ENCODE measurements around the gene PDE10A. TPM values are rescaled to one million over a fixed set of nuclear protein-coding genes. Genes with fewer than 3 reads are reported as not detected.

The PDE10A gene
- total RNA-seq, 6 donors from 2014 or later, result 0.89 to 4.9 (median 1.4) TPM

DNA sequence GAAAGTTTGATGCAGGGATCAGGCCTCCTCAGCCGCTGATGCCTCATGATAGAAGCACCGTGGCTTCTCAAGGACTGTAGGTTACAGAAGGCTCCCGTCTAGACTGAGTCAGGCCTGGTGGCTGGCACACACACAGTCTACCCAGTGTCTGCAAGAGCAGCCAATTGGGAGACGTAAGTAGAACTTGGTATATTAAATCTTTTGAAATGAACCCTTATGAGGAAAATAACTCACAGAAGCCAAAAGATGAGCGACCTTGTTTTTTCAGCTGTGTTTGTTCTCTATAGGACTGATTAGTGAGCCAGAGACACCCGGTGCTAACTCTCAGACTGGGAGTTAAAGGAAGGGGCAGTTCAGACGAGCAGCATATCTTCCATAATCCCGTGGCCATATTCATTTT lies 5.9 kb upstream of the PDE10A start:
- TF ChIP-seq, protein P1, sequence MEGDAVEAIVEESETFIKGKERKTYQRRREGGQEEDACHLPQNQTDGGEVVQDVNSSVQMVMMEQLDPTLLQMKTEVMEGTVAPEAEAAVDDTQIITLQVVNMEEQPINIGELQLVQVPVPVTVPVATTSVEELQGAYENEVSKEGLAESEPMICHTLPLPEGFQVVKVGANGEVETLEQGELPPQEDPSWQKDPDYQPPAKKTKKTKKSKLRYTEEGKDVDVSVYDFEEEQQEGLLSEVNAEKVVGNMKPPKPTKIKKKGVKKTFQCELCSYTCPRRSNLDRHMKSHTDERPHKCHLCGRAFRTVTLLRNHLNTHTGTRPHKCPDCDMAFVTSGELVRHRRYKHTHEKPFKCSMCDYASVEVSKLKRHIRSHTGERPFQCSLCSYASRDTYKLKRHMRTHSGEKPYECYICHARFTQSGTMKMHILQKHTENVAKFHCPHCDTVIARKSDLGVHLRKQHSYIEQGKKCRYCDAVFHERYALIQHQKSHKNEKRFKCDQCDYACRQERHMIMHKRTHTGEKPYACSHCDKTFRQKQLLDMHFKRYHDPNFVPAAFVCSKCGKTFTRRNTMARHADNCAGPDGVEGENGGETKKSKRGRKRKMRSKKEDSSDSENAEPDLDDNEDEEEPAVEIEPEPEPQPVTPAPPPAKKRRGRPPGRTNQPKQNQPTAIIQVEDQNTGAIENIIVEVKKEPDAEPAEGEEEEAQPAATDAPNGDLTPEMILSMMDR (IDR thresholded peaks at IDR 0.05), result no peak
- TF ChIP-seq EP300 (IDR thresholded peaks at IDR 0.05), result no peak
- TF ChIP-seq POLR2AphosphoS5 (IDR thresholded peaks at IDR 0.05), result no peak
- no peak for TF ChIP-seq POLR2A (IDR thresholded peaks at IDR 0.05)
- DNase-seq, result no peak
- no peaks in the 10 kb centered on the region for H3K36me3 ChIP-seq
- peaks cover 0 to 15% (median 3%) of the 10 kb centered on the region in 4 donors for H3K4me1 ChIP-seq
- no peak for ATAC-seq (ENCODE audit: low FRiP score in 2 of 2)
- H3K4me3 ChIP-seq, result no peak overlapping the region
- peaks cover 0 to 13% (median 3%) of the 10 kb centered on the region in 4 donors for H3K27me3 ChIP-seq
- H3K9me3 ChIP-seq, result no peaks in the 10 kb centered on the region
- WGBS, 2 donors, result 78 to 81% methylated on average over 8 of the region's 8 CpGs
- no peak overlapping the region for H3K27ac ChIP-seq

DNA sequence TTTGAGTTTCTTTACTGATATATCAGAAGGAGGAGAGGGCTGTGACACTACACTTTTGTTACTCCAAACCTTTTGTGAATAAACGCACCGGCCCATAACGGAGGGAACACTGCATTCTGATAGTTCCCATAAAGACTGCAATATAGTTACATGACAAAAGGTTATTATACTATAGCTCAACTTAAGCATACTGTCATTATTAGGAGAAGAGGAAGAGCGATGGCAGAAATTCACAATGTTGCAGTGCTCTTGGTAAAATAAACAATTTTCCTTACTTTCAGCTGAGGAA lies 2.3 kb upstream of the PDE10A start:
- peaks cover 0 to 36% (median 14%) of the 10 kb centered on the region in 4 donors for H3K27me3 ChIP-seq
- H3K4me1 ChIP-seq, result peaks cover 15 to 50% (median 30%) of the 10 kb centered on the region in 4 donors
- ATAC-seq (ENCODE audit: low FRiP score in 2 of 2) (no peak), DNase-seq (no peak)
- TF ChIP-seq POLR2AphosphoS5 (IDR thresholded peaks at IDR 0.05), result no peak
- TF ChIP-seq, protein P1 (IDR thresholded peaks at IDR 0.05), result no peak
- TF ChIP-seq POLR2A (IDR thresholded peaks at IDR 0.05), result no peak
- TF ChIP-seq EP300 (IDR thresholded peaks at IDR 0.05), result no peak
- no peaks in the 10 kb centered on the region for H3K36me3 ChIP-seq
- 8 to 13% methylated on average over 4 of the region's 4 CpGs for WGBS, 2 donors
- H3K27ac ChIP-seq, result no peak overlapping the region
- H3K9me3 ChIP-seq, result no peaks in the 10 kb centered on the region
- no peak overlapping the region for H3K4me3 ChIP-seq

DNA sequence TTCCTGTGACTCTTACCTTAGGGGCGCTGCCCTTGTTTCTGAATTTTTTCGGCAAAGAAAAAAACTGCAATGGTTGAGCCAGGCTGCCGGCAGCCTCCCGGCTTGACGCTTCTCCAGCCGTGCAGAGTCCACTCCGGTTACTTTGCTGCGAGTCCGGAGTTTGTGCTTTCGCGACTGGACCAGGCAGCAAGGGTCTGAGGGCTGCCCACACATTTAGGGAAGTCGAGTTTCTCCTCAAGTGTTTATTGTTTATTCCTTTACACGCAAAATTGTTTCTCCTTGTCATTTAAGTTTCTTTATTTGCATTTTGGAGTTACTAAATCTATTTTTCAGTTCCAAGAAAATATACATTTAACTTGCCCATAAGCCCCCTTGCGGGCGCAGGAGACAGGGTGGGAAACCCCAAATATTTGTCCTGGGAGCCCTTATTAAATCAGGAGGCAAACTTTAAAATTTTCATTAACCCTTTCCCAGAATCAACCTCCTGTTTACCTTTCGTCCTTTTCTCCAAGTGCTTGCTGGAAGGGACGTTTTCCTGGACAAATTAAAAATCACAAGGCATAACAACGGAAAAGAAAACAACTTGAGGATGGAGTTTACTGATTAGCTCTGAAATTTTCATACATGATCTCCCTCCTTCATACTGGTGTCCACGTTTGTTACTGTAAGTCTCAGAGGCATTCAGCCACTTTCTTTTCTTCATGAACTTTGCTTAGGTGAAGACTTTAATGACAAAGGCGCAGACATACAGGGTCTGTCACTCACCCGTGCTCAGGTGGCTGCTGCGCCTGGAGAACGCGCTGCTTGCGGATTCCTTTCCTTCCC lies 1.7 kb upstream of the PDE10A start:
- no peak for ATAC-seq (ENCODE audit: low FRiP score in 2 of 2)
- H3K9me3 ChIP-seq, result no peaks in the 10 kb centered on the region
- peaks cover 17 to 53% (median 32%) of the 10 kb centered on the region in 4 donors for H3K4me1 ChIP-seq
- H3K36me3 ChIP-seq, result no peaks in the 10 kb centered on the region
- peaks cover 0 to 42% (median 16%) of the 10 kb centered on the region in 4 donors for H3K27me3 ChIP-seq
- TF ChIP-seq POLR2AphosphoS5 (IDR thresholded peaks at IDR 0.05), result no peak
- TF ChIP-seq, protein P1 (IDR thresholded peaks at IDR 0.05), result no peak
- TF ChIP-seq EP300 (IDR thresholded peaks at IDR 0.05), result no peak
- TF ChIP-seq POLR2A (IDR thresholded peaks at IDR 0.05), result no peak
- H3K27ac ChIP-seq, result no peak overlapping the region
- DNase-seq, result no peak
- 12 to 13% methylated on average over 23 to 25 of the region's 25 CpGs for WGBS, 2 donors
- H3K4me3 ChIP-seq, result peak overlapping the region in 3 of 4 donors; percentile 52 to 61 (median 56)

DNA sequence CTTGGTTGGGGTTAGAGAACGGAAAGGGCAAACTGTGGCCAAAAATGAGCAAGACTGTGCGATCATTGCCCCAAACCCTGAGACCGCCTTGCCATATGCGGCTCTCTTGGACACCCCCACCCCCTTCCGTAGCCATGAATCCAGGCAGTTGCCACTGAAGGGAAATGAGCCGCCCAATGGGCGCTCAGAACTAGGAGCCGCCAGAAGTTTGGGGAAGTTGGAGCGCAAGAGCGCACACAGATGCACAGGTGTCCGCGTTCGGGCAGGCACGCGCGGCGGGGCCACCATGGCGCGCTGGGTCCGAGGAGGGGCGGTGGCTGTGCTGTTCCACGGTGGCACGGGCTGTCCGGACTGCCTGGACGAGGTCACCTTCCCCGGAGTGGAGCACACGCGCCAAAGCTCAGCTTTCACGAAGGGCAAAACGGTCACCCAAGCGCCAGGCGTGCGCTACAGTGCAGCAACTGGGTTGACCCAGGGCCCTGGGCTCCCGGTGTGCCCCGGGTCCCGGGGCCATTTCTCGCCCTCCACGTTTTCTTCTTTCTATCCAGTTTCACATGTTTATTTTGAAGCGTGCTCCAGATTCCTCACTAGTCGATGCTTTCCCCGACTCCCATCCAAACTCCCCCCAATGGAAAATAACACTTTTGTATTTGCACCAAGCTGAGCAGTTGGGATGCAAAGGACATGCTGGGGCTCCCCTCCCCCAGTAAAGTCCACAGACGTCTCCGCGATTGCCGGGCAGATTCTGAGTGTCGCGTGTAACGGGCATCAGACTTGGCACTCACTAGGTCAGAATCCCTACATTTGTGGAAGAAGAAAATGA lies 906 bp upstream of the PDE10A start:
- Histone ChIP-seq H3K4me3 (peak overlapping the region in 3 of 4 donors; percentile 52 to 61 (median 56)), H3K27ac (no peak overlapping the region), H3K27me3 (peaks cover 0 to 42% (median 16%) of the 10 kb centered on the region in 4 donors), H3K9me3 (no peaks in the 10 kb centered on the region), H3K36me3 (no peaks in the 10 kb centered on the region), H3K4me1 (peaks cover 17 to 53% (median 32%) of the 10 kb centered on the region in 4 donors)
- peak in 1 of 2 donors; percentile 76 for DNase-seq
- no peak for ATAC-seq (ENCODE audit: low FRiP score in 2 of 2)
- 3% methylated on average over 34 to 48 of the region's 48 CpGs for WGBS, 2 donors
- TF ChIP-seq, protein P1 (IDR thresholded peaks at IDR 0.05), result no peak
- no peak for TF ChIP-seq POLR2AphosphoS5 (IDR thresholded peaks at IDR 0.05)
- no peak for TF ChIP-seq POLR2A (IDR thresholded peaks at IDR 0.05)
- TF ChIP-seq EP300 (IDR thresholded peaks at IDR 0.05), result no peak
